IMR-90 (cell line): ENCODE measurements around the gene SIDT1. TPM values are rescaled to one million over a fixed set of nuclear protein-coding genes. Genes with fewer than 3 reads are reported as not detected.

Source experiments
- ATAC-seq: fragments of 200-7000 bp; cut with Tn5 transposase; 2 replicates; pipeline ENCODE4 v1.9.1; 2020; ENCODE audit warnings: low read depth, mild to moderate bottlenecking, moderate library complexity
- BruUV-seq: library from RNA; stranded (reverse); fragments of 400-500 nt; replicated peaks from 2 replicates; lab custom pipeline; 2021; lab: Mats Ljungman, UMichigan
- CTCF ChIA-PET: fragments of 300-600 bp; formaldehyde crosslinking; extraction: SDS; loops from one replicate; lab custom pipeline; 2021; ENCODE audit warnings: antibody characterized with exemption; lab: Yijun Ruan, JAX
- POLR2A ChIA-PET: fragments of 300-600 bp; sonication (Branson Sonifier 250); formaldehyde crosslinking; loops from one replicate; lab custom pipeline; 2022; ENCODE audit warnings: antibody characterized with exemption; ENCODE audit not compliant: unreplicated experiment; lab: Charles Lee
- DNase-seq: peaks from one replicate; pipeline ENCODE4 v3.0.0; 2013
- H2AFZ ChIP-seq: replicated peaks from 2 replicates; pipeline ENCODE3; 2013; ENCODE audit warnings: low read length, mild to moderate bottlenecking; ENCODE audit not compliant: poor library complexity
- H2AK5ac ChIP-seq: 2 replicates; pipeline ENCODE4 v1.6.1; 2013; ENCODE audit warnings: low read depth, low read length, inconsistent platforms
- H2AK9ac ChIP-seq: replicated peaks from 2 replicates; pipeline ENCODE3; 2013; ENCODE audit warnings: mild to moderate bottlenecking, low read depth, low read length, moderate library complexity; ENCODE audit not compliant: poor library complexity
- H2BK120ac ChIP-seq: 2 replicates; pipeline ENCODE4 v1.6.1; 2013; ENCODE audit warnings: low read depth, low read length, inconsistent platforms
- H2BK15ac ChIP-seq: 3 replicates; pipeline ENCODE4 v1.6.1; 2013; ENCODE audit warnings: low read depth, low read length, inconsistent platforms
- H2BK20ac ChIP-seq: 2 replicates; pipeline ENCODE4 v1.6.1; 2013; ENCODE audit warnings: low read depth, mild to moderate bottlenecking, inconsistent platforms, low read length, moderate library complexity
- H2BK5ac ChIP-seq: 2 replicates; pipeline ENCODE4 v1.6.1; 2013; ENCODE audit warnings: mild to moderate bottlenecking, low read depth, low read length, inconsistent platforms; ENCODE audit not compliant: poor library complexity, severe bottlenecking
- H3K14ac ChIP-seq: replicated peaks from 2 replicates; pipeline ENCODE4 v1.6.1; 2013; ENCODE audit warnings: low read depth, low read length, inconsistent platforms
- H3K18ac ChIP-seq: 2 replicates; pipeline ENCODE4 v1.6.1; 2013; ENCODE audit warnings: low read depth, low read length, control low read depth
- H3K23ac ChIP-seq: 2 replicates; pipeline ENCODE4 v1.6.1; 2013; ENCODE audit warnings: low read depth, low read length, inconsistent platforms
- H3K27ac ChIP-seq: 2 replicates; pipeline ENCODE4 v1.5.1; 2013; ENCODE audit warnings: mild to moderate bottlenecking, control low read depth, low read length; ENCODE audit not compliant: insufficient read depth
- H3K27me3 ChIP-seq: 2 replicates; pipeline ENCODE4 v1.6.1; 2013; ENCODE audit warnings: low read length; ENCODE audit not compliant: control insufficient read depth, insufficient read depth
- H3K36me3 ChIP-seq: 2 replicates; pipeline ENCODE4 v1.6.1; 2013; ENCODE audit warnings: low read length, mixed read lengths; ENCODE audit not compliant: control insufficient read depth, insufficient read depth
- H3K4ac ChIP-seq: 2 replicates; pipeline ENCODE4 v1.6.1; 2013; ENCODE audit warnings: low read depth, low read length, inconsistent platforms
- H3K4me1 ChIP-seq: 2 replicates; pipeline ENCODE4 v1.6.1; 2013; ENCODE audit warnings: low read length, mixed read lengths; ENCODE audit not compliant: control insufficient read depth, insufficient read depth
- H3K4me2 ChIP-seq: 2 replicates; pipeline ENCODE4 v1.6.1; 2013; ENCODE audit warnings: low read depth, mild to moderate bottlenecking, control low read depth, low read length, moderate library complexity
- H3K4me3 ChIP-seq: 2 replicates; pipeline ENCODE4 v1.5.1; 2013; ENCODE audit warnings: low read depth, mild to moderate bottlenecking, control low read depth, low read length, moderate library complexity; ENCODE audit not compliant: insufficient read depth
- H3K56ac ChIP-seq: 2 replicates; pipeline ENCODE4 v1.6.1; 2013; ENCODE audit warnings: low read length, inconsistent platforms; ENCODE audit not compliant: insufficient read depth; ENCODE audit errors: extremely low read depth
- H3K79me1 ChIP-seq, 2 experiments: 2 replicates each; pipeline ENCODE4 v1.6.1; 2013; ENCODE audit warnings: low read length in 2 of 2, inconsistent platforms in 1 of 2, low read depth in 1 of 2
- H3K9ac ChIP-seq: 2 replicates; pipeline ENCODE4 v1.6.1; 2013; ENCODE audit warnings: low read depth, low read length, control low read depth
- H3K9me1 ChIP-seq: 2 replicates; pipeline ENCODE4 v1.6.1; 2013; ENCODE audit warnings: low read length, inconsistent platforms; ENCODE audit not compliant: insufficient read depth
- H3K9me3 ChIP-seq: 2 replicates; pipeline ENCODE4 v1.6.1; 2013; ENCODE audit warnings: low read length; ENCODE audit not compliant: control insufficient read depth, insufficient read depth
- H4K20me1 ChIP-seq: 2 replicates; pipeline ENCODE4 v1.6.1; 2013; ENCODE audit warnings: low read length, inconsistent platforms; ENCODE audit not compliant: insufficient read depth
- H4K5ac ChIP-seq: 2 replicates; pipeline ENCODE4 v1.6.1; 2013; ENCODE audit warnings: mild to moderate bottlenecking, low read depth, low read length, control low read depth
- H4K8ac ChIP-seq, 2 experiments: 2 replicates each; pipeline ENCODE4 v1.6.1; 2013; ENCODE audit warnings: low read depth in 2 of 2, low read length in 2 of 2, control low read depth in 1 of 2, inconsistent platforms in 1 of 2
- H4K91ac ChIP-seq: 2 replicates; pipeline ENCODE4 v1.6.1; 2013; ENCODE audit warnings: low read depth, low read length, inconsistent platforms; ENCODE audit not compliant: insufficient read depth
- BHLHE40 ChIP-seq: fragments of 150-350 bp; IDR thresholded peaks from 2 replicates; pipeline ENCODE4 v1.6.1; 2016; ENCODE audit warnings: mild to moderate bottlenecking, low read depth, low read length
- CEBPB ChIP-seq: IDR thresholded peaks from 2 replicates; pipeline ENCODE4 v1.6.1; 2012; ENCODE audit warnings: low read depth, low read length, improper control_type of control experiment
- CHD1 ChIP-seq: IDR thresholded peaks from 2 replicates; pipeline ENCODE4 v1.6.1; 2012; ENCODE audit warnings: low read depth, low read length, improper control_type of control experiment
- FOS ChIP-seq: fragments of 150-350 bp; IDR thresholded peaks from 2 replicates; pipeline ENCODE4 v1.6.1; 2016; ENCODE audit warnings: low read depth, low read length
- MAFK ChIP-seq: IDR thresholded peaks from 2 replicates; pipeline ENCODE4 v1.6.1; 2012; ENCODE audit warnings: low read depth, low read length, improper control_type of control experiment
- MAZ ChIP-seq: IDR thresholded peaks from 2 replicates; pipeline ENCODE4 v1.6.1; 2012; ENCODE audit warnings: low read depth, mild to moderate bottlenecking, low read length, improper control_type of control experiment, moderate library complexity, borderline replicate concordance
- MXI1 ChIP-seq: IDR thresholded peaks from 2 replicates; pipeline ENCODE4 v1.6.1; 2012; ENCODE audit warnings: low read depth, mild to moderate bottlenecking, low read length, moderate library complexity, borderline replicate concordance
- NFE2L2 ChIP-seq: fragments of 150-350 bp; IDR thresholded peaks from 2 replicates; pipeline ENCODE4 v1.6.1; 2016; ENCODE audit warnings: low read depth, mild to moderate bottlenecking, low read length
- POLR2A ChIP-seq: IDR thresholded peaks from 2 replicates; pipeline ENCODE4 v1.6.1; 2012; ENCODE audit warnings: mild to moderate bottlenecking, low read depth, low read length
- RAD21 ChIP-seq: IDR thresholded peaks from 2 replicates; pipeline ENCODE4 v1.6.1; 2012; ENCODE audit warnings: low read length, improper control_type of control experiment
- RCOR1 ChIP-seq: IDR thresholded peaks from 2 replicates; pipeline ENCODE4 v1.6.1; 2012; ENCODE audit warnings: mild to moderate bottlenecking, low read length, improper control_type of control experiment; ENCODE audit not compliant: insufficient replicate concordance
- RFX5 ChIP-seq: IDR thresholded peaks from 2 replicates; pipeline ENCODE4 v1.8.0; 2012; ENCODE audit warnings: low read depth, mild to moderate bottlenecking, low read length, moderate library complexity
- SMC3 ChIP-seq: fragments of 150-350 bp; IDR thresholded peaks from 2 replicates; pipeline ENCODE4 v1.6.1; 2016; ENCODE audit warnings: low read depth, mild to moderate bottlenecking, antibody characterized with exemption, low read length, moderate library complexity
- WGBS, 2 experiments: methylation state at CpG; one replicate each; pipeline versions ENCODE4 v1.1.5 to v1.1.7; 2013; ENCODE audit warnings: missing lambda C conversion rate in 2 of 2; ENCODE audit not compliant: insufficient read length in 1 of 2; ENCODE audit errors: extremely low coverage in 2 of 2; 5-methylcytosine and 5-hydroxymethylcytosine counted together
- dilution Hi-C: fragments of 300-500 bp; cut with HindIII; formaldehyde crosslinking; loops from one replicate; pipeline ENCODE4 v1.14.3; 2018; ENCODE audit warnings: low sequenced_read_pairs; ENCODE audit not compliant: unreplicated experiment
- in situ Hi-C: fragments of 300-500 bp; cut with MboI; formaldehyde crosslinking; loops from 3 replicates; pipeline ENCODE4 v1.14.3; 2019; ENCODE audit warnings: low sequenced_read_pairs, inconsistent platforms, mixed read lengths
- intact Hi-C: fragments of 100-400 bp; cut with micrococcal nuclease; formaldehyde crosslinking; loops from 2 replicates; pipeline ENCODE4 v1.10.0; 2022
- polyA plus RNA-seq, 3 experiments: library from polyadenylated mRNA; depleted of rRNA; stranded (reverse); fragments of >200 nt; gene quantifications; 2 replicates each; pipeline ENCODE4 v1.2.3, GENCODE V29; 2012; ENCODE audit warnings: low replicate concordance in 1 of 3
- total RNA-seq: library from RNA; depleted of rRNA; stranded (reverse); fragments of >200 nt; gene quantifications from 2 replicates; pipeline ENCODE4 v1.2.3, GENCODE V29; 2012
- TF ChIP-seq, protein P1 (sequence below): fragments of 150-350 bp; IDR thresholded peaks from 2 replicates; pipeline ENCODE4 v1.6.1; 2016; ENCODE audit warnings: low read depth, mild to moderate bottlenecking, low read length, moderate library complexity, borderline replicate concordance
- TF ChIP-seq, protein P2 (sequence below): fragments of 150-350 bp; IDR thresholded peaks from 2 replicates; pipeline ENCODE4 v1.6.1; 2017; ENCODE audit warnings: mild to moderate bottlenecking, antibody characterized with exemption, low read length, low read depth
- TF ChIP-seq, protein P3 (sequence below): conservative IDR thresholded peaks from 2 replicates; pipeline ENCODE4 v1.5.1; 2012; ENCODE audit warnings: mild to moderate bottlenecking, low read depth, low read length, improper control_type of control experiment

Gene SIDT1
- total and polyA plus RNA-seq, 2 of the 4 experiments (the other 2 are of a cell fraction) = not detected

DNA sequence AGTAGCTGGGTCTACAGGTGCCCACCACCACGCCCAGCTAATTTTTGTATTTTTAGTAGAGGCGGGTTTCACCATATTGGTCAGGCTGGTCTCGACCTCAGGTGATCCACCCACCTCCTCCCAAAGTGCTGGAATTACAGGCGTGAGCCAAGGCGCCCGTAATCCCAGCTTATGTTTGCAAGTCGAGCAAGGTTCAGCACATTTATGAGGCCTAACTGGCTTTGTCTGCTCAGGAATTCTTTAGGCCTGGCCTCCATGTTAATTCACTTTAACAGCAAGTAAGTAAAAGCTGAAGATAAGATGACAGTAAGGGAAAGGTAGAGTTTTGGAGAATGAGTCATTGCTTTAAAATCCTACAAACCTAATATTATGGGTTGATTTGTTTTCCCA is 24.6 kb downstream of the SIDT1 start:
- Histone ChIP-seq H3K9ac (no peak overlapping the region), H3K9me1 (no peaks in the 10 kb centered on the region), H4K20me1 (no peaks in the 10 kb centered on the region), H4K91ac (no peak overlapping the region), H3K27me3 (peaks cover 14% of the 10 kb centered on the region), H3K56ac (no peak overlapping the region), H3K4me2 (no peak overlapping the region), H3K4me3 (no peak overlapping the region), H3K18ac (no peak overlapping the region), H2AFZ (no peak overlapping the region), H2AK9ac (no peak overlapping the region), H2BK15ac (no peak overlapping the region), H3K4ac (no peak overlapping the region), H3K36me3 (no peaks in the 10 kb centered on the region), H4K8ac (no peak overlapping the region), H3K23ac (no peak overlapping the region), H3K4me1 (no peaks in the 10 kb centered on the region), H3K14ac (no peak overlapping the region), H2BK20ac (no peak overlapping the region), H3K9me3 (no peaks in the 10 kb centered on the region), H3K27ac (no peak overlapping the region), H4K5ac (no peak overlapping the region), H3K79me1 (no peaks in the 10 kb centered on the region), H2BK5ac (no peak overlapping the region), H2BK120ac (no peak overlapping the region), H2AK5ac (no peak overlapping the region)
- no peak for DNase-seq
- no TSS peak for BruUV-seq
- intact Hi-C loops = loop anchor here (10.0 kb wide), 1 partner anchor 222 kb away; no protein-coding TSS in a partner anchor
- CTCF ChIA-PET = interaction anchor here (1.1 kb wide), 1 partner anchor 9 kb away, joined by 5 read pairs; no protein-coding TSS in a partner anchor
- POLR2A ChIA-PET = no interaction called here
- no peak for ATAC-seq
- WGBS, 2 experiments = 89% methylated on average over 5 of the region's 7 CpGs; no CpG with 5 or more reads in 1 of the 2 experiments
- in situ Hi-C loops = no loop called here
- TF ChIP-seq CHD1 (no peak), MAFK (no peak), CEBPB (no peak), MXI1 (no peak), RCOR1 (no peak), FOS (no peak), MAZ (no peak), RAD21 (no peak), RFX5 (no peak), NFE2L2 (no peak), SMC3 (no peak), POLR2A (no peak), BHLHE40 (no peak)
- TF ChIP-seq, protein P1, sequence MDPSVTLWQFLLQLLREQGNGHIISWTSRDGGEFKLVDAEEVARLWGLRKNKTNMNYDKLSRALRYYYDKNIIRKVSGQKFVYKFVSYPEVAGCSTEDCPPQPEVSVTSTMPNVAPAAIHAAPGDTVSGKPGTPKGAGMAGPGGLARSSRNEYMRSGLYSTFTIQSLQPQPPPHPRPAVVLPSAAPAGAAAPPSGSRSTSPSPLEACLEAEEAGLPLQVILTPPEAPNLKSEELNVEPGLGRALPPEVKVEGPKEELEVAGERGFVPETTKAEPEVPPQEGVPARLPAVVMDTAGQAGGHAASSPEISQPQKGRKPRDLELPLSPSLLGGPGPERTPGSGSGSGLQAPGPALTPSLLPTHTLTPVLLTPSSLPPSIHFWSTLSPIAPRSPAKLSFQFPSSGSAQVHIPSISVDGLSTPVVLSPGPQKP = no peak
- TF ChIP-seq, protein P2, sequence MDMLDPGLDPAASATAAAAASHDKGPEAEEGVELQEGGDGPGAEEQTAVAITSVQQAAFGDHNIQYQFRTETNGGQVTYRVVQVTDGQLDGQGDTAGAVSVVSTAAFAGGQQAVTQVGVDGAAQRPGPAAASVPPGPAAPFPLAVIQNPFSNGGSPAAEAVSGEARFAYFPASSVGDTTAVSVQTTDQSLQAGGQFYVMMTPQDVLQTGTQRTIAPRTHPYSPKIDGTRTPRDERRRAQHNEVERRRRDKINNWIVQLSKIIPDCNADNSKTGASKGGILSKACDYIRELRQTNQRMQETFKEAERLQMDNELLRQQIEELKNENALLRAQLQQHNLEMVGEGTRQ = no peak
- TF ChIP-seq, protein P3, sequence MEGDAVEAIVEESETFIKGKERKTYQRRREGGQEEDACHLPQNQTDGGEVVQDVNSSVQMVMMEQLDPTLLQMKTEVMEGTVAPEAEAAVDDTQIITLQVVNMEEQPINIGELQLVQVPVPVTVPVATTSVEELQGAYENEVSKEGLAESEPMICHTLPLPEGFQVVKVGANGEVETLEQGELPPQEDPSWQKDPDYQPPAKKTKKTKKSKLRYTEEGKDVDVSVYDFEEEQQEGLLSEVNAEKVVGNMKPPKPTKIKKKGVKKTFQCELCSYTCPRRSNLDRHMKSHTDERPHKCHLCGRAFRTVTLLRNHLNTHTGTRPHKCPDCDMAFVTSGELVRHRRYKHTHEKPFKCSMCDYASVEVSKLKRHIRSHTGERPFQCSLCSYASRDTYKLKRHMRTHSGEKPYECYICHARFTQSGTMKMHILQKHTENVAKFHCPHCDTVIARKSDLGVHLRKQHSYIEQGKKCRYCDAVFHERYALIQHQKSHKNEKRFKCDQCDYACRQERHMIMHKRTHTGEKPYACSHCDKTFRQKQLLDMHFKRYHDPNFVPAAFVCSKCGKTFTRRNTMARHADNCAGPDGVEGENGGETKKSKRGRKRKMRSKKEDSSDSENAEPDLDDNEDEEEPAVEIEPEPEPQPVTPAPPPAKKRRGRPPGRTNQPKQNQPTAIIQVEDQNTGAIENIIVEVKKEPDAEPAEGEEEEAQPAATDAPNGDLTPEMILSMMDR = no peak
- dilution Hi-C loops = no loop called here
